Measurements from ENCODE around the gene TMEM234.
A peak's percentile ranks its signal among the peaks of the same experiment; 100 is the strongest.

TMEM234 gene

DNA sequence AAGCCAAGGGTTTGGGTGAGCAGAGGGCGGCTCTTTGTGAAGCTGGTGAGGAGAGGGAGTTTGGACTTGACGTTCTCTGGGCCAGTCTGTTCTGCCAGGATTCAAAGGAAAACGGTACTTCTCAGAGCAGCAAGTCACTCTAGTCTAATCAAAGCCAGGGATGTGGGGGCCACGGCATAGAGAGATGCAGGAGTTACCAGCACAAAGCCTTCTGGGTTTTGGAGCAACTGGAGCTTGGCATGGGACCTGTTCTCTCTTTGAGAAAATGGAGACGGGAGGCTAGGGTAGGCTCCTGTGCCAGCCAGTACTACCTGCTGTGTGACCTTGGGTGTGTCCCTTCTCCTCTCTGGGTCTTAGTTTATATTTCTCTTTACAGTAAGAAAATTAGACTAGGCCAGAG lies 40.6 kb downstream of the TMEM234 start:
- peak overlapping the region; percentile 90; the same call in 1 of the 2 replicates for H3K27ac ChIP-seq
- TF ChIP-seq ZFX (IDR thresholded peaks at IDR 0.05; ENCODE audit: borderline replicate concordance), result no peak
- TF ChIP-seq, protein P1, sequence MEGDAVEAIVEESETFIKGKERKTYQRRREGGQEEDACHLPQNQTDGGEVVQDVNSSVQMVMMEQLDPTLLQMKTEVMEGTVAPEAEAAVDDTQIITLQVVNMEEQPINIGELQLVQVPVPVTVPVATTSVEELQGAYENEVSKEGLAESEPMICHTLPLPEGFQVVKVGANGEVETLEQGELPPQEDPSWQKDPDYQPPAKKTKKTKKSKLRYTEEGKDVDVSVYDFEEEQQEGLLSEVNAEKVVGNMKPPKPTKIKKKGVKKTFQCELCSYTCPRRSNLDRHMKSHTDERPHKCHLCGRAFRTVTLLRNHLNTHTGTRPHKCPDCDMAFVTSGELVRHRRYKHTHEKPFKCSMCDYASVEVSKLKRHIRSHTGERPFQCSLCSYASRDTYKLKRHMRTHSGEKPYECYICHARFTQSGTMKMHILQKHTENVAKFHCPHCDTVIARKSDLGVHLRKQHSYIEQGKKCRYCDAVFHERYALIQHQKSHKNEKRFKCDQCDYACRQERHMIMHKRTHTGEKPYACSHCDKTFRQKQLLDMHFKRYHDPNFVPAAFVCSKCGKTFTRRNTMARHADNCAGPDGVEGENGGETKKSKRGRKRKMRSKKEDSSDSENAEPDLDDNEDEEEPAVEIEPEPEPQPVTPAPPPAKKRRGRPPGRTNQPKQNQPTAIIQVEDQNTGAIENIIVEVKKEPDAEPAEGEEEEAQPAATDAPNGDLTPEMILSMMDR (IDR thresholded peaks at IDR 0.05), result no peak

DNA sequence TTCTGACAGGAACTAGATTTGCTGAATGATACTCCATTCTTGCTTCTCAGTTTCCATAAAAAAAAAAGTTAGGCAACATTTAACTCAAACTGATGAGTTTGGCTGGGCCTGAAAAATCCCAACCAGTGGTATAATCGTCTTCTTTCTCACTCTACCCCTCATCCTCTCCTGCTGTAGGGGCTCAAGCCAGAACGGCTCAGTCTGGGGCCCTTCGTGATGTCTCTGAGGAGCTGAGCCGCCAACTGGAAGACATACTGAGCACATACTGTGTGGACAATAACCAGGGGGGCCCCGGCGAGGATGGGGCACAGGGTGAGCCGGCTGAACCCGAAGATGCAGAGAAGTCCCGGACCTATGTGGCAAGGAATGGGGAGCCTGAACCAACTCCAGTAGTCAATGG lies 41.1 kb downstream of the TMEM234 start:
- no peak for TF ChIP-seq ZFX (IDR thresholded peaks at IDR 0.05; ENCODE audit: borderline replicate concordance)
- TF ChIP-seq, protein P1 (IDR thresholded peaks at IDR 0.05), result no peak
- peak overlapping the region; percentile 90 for H3K27ac ChIP-seq

DNA sequence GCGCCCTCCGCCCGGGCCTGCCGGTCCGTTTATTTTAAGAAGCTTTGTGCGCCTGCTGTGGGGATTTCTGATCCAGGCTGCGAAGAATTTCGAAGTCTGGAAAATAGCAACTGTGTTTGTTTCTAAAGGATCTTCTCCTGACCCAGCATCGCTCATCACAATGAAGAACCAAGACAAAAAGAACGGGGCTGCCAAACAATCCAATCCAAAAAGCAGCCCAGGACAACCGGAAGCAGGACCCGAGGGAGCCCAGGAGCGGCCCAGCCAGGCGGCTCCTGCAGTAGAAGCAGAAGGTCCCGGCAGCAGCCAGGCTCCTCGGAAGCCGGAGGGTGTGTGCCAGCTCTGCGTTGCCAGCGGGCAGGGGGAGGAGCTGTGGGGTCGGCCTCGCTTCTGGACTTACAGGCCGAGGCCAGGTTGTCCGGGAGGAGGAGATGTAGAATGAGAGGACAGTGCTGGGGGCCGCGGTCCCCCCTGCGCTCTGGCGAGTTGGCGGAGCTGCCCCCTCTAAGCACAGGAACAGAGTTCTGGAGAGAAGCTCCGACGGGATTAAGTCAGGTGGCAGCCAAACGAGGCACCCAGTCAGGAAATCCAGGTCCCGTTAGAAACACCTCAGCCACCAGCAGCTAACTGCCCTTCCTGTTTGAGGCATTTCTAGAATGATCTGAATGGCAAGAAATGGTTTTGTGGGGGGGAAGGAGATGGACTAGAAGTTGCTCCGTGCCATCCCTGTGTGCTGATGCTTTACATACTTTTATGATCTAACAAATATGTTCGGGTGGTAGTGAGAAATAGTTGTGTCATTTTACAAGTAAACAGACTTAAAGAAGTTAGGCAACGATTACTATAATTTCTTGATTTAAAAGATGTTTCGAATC lies 41.7 kb downstream of the TMEM234 start:
- TF ChIP-seq, protein P1 (IDR thresholded peaks at IDR 0.05), result no peak
- TF ChIP-seq ZFX (IDR thresholded peaks at IDR 0.05; ENCODE audit: borderline replicate concordance), result no peak
- H3K27ac ChIP-seq, result peak overlapping the region; percentile 90

DNA sequence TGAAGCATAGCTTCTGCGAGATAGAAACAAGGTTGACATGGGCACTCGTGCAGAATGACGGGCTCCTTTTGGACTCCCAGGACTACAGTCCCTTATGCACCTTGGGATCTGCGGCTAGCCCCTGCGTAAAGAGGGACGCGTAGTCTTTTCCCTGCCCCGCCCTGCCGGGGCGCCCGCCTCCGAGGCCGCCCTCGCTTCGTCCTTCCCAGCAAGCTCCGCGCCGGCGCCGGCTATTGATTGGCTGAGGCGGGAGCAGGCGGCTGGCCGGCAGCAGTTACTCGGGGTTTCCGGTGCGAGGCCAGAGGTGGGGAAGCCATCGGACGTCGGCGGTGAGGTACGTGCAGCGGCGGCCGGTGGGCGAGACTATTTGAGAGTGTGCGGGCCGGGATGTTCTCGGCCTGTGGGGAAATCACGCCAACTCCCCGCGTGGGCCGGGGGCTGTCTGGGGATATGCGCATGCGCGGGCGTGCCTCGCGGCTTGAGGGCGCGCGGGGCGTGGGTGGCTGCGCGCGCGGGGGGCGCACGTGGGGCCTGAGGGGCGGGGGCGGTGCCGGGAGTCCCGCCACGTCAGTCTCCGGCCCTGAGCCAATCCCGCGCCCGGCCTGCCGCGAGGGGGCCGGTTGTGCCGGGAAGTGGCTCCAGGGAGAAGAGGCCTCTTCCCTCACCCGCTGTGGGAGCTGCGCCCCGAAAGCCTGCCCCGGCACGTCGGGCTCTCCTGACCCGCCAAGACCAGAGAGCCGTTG lies 42.5 kb downstream of the TMEM234 start, which contains the start of gene TXLNA:
TSS of gene TXLNA (plus strand) at position 233 of the 743 bp plus-strand sequence. CDS start 671 bp downstream, outside the sequence.
- TF ChIP-seq, protein P1 (IDR thresholded peaks at IDR 0.05), result 0 out of 2 replicates have a peak, but pooled peaks have one; percentile 15
- TF ChIP-seq ZFX (IDR thresholded peaks at IDR 0.05; ENCODE audit: borderline replicate concordance), result no peak
- H3K27ac ChIP-seq, result peak within 1 kb of the TSS; percentile 90

DNA sequence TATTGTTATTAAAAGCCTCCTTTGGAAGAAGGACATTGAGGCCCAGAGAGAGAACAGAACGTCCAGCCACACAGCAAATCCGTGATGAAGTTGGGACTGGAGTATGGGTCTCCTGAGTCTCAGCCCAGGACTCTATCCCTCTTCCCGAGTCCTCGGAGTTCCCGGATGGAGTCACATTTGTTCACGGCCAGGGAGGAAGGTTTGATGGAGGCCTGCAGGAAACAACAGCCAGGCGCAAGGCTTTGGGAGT lies 43.0 kb downstream of the TMEM234 start:
- TF ChIP-seq, protein P1 (IDR thresholded peaks at IDR 0.05), result no peak
- TF ChIP-seq ZFX (IDR thresholded peaks at IDR 0.05; ENCODE audit: borderline replicate concordance), result no peak
- peak overlapping the region; percentile 90 for H3K27ac ChIP-seq

DNA sequence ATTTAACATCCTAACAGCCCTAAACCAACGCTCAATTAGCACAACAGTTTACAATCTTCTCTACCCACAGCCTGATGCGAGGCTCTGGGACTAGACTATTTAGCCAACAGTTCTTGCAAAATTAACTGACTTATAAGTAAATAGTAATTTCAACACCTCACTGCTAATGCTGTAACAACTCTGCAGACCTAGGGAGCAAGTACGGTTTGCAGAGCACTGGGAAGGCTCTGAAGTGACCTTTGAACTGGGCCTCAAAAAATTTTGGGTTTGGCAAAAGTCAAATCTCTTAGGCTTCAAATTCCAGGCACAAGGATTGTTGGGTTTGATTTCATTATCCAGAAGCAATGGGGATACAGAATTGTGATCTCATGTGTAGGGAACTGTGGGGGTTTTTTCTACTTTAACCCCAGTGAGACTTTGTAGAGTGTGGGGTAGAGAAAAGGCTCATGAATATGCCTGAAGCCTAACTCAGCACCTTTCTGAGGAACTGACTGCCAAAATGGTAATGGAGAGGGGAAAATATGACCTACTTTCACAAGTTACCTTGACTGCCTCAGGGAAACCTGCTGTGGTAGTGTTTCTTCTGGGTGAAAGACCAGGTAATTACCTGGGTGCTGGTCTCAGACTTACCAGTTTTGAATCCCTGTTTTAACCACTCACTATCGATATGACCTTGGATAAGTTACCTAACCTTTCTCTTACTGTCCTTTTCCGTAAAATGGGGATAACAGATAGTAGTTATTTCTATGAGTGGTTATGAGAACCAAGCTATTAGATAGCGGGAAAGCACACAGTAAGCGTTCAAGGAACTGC lies 43.6 kb downstream of the TMEM234 start:
- peak overlapping the region; percentile 90 for H3K27ac ChIP-seq
- TF ChIP-seq ZFX (IDR thresholded peaks at IDR 0.05; ENCODE audit: borderline replicate concordance), result no peak
- TF ChIP-seq, protein P1 (IDR thresholded peaks at IDR 0.05), result no peak
